ENCODE measurements around the gene PDGFA.

The PDGFA gene

DNA sequence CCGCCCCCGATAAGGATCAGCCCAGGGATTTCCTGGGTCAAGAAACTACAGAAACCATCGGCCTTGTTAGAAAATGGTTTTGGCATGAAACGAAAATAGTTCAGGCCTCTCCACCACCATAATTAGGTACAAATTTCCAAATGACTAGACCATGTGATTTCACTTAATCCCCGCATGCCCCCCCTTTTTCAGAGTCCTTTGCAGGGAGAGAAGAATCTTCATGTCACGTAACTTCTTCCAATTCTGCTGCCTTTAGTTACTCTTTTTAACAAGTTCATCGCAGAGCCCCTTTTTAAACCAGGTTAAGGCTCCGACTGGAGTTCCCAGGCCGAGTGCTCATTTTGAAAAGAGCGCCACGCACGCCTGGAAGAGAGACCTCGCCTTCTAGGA, 3.4 kb downstream of the PDGFA start:
- TF ChIP-seq, protein P1, sequence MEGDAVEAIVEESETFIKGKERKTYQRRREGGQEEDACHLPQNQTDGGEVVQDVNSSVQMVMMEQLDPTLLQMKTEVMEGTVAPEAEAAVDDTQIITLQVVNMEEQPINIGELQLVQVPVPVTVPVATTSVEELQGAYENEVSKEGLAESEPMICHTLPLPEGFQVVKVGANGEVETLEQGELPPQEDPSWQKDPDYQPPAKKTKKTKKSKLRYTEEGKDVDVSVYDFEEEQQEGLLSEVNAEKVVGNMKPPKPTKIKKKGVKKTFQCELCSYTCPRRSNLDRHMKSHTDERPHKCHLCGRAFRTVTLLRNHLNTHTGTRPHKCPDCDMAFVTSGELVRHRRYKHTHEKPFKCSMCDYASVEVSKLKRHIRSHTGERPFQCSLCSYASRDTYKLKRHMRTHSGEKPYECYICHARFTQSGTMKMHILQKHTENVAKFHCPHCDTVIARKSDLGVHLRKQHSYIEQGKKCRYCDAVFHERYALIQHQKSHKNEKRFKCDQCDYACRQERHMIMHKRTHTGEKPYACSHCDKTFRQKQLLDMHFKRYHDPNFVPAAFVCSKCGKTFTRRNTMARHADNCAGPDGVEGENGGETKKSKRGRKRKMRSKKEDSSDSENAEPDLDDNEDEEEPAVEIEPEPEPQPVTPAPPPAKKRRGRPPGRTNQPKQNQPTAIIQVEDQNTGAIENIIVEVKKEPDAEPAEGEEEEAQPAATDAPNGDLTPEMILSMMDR (IDR thresholded peaks at IDR 0.05; ENCODE audit: low read depth, low read length, poor library complexity, severe bottlenecking), result no peak
- TF ChIP-seq EZH2phosphoT487 (IDR thresholded peaks at IDR 0.05; ENCODE audit: borderline replicate concordance, low read length), result no peak

DNA sequence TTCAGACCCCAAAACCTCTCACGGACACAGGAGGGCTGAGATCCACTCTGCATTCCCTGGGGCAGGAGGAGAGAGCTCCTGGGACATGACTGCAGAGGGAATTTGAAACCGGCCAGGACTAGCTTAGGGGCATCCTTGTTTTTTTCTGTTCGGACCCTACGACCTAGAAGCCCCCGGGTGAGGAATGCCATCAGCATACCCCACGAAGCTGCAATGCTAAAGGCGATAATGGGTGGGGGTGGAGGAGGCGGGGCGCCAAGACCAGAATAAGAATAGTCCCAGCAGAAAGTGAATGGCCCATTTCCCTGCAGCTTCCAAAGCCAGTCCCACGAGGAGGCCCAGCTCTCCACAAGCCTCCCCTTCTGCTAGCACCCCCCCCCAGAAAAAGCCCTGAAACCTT, 4.0 kb downstream of the PDGFA start:
- Histone ChIP-seq H3K27ac (ENCODE audit: low read depth, low read length) (no peak overlapping the region), H3K4me3 (ENCODE audit: low read length) (no peak overlapping the region), H3K9me2 (replicated peaks; ENCODE audit: control insufficient read depth, low read length) (no peaks in the 10 kb centered on the region), H3K36me3 (ENCODE audit: control insufficient read depth, low read length) (no peaks in the 10 kb centered on the region), H3K27me3 (ENCODE audit: control insufficient read depth, low read length) (peaks cover 23% of the 10 kb centered on the region), H3K4me2 (ENCODE audit: low read length) (no peak overlapping the region), H3F3A (ENCODE audit: control insufficient read depth, insufficient read depth) (no peaks in the 10 kb centered on the region), H3K4me1 (ENCODE audit: control insufficient read depth, low read length) (no peaks in the 10 kb centered on the region), H4K20me1 (ENCODE audit: control insufficient read depth, insufficient read depth, low read depth, low read length) (no peaks in the 10 kb centered on the region), H3K79me2 (ENCODE audit: control insufficient read depth, low read length) (no peaks in the 10 kb centered on the region), H3K9me3 (ENCODE audit: control insufficient read depth, insufficient read depth, low read length) (no peaks in the 10 kb centered on the region)
- TF ChIP-seq, protein P1 (IDR thresholded peaks at IDR 0.05; ENCODE audit: low read depth, low read length, poor library complexity, severe bottlenecking), result no peak
- no peak for TF ChIP-seq EZH2phosphoT487 (IDR thresholded peaks at IDR 0.05; ENCODE audit: borderline replicate concordance, low read length)

More for the DNA sequence above, 3.4 kb downstream of the PDGFA start:
- Histone ChIP-seq H3F3A (ENCODE audit: control insufficient read depth, insufficient read depth) (no peaks in the 10 kb centered on the region), H3K36me3 (ENCODE audit: control insufficient read depth, low read length) (no peaks in the 10 kb centered on the region), H3K27ac (ENCODE audit: low read depth, low read length) (no peak overlapping the region), H3K4me2 (ENCODE audit: low read length) (no peak overlapping the region), H3K27me3 (ENCODE audit: control insufficient read depth, low read length) (peaks cover 27% of the 10 kb centered on the region), H4K20me1 (ENCODE audit: control insufficient read depth, insufficient read depth, low read depth, low read length) (no peaks in the 10 kb centered on the region), H3K9me2 (replicated peaks; ENCODE audit: control insufficient read depth, low read length) (no peaks in the 10 kb centered on the region), H3K9me3 (ENCODE audit: control insufficient read depth, insufficient read depth, low read length) (no peaks in the 10 kb centered on the region), H3K4me1 (ENCODE audit: control insufficient read depth, low read length) (no peaks in the 10 kb centered on the region; the same call in 1 of the 2 replicates), H3K79me2 (ENCODE audit: control insufficient read depth, low read length) (no peaks in the 10 kb centered on the region), H3K4me3 (ENCODE audit: low read length) (no peak overlapping the region)

DNA sequence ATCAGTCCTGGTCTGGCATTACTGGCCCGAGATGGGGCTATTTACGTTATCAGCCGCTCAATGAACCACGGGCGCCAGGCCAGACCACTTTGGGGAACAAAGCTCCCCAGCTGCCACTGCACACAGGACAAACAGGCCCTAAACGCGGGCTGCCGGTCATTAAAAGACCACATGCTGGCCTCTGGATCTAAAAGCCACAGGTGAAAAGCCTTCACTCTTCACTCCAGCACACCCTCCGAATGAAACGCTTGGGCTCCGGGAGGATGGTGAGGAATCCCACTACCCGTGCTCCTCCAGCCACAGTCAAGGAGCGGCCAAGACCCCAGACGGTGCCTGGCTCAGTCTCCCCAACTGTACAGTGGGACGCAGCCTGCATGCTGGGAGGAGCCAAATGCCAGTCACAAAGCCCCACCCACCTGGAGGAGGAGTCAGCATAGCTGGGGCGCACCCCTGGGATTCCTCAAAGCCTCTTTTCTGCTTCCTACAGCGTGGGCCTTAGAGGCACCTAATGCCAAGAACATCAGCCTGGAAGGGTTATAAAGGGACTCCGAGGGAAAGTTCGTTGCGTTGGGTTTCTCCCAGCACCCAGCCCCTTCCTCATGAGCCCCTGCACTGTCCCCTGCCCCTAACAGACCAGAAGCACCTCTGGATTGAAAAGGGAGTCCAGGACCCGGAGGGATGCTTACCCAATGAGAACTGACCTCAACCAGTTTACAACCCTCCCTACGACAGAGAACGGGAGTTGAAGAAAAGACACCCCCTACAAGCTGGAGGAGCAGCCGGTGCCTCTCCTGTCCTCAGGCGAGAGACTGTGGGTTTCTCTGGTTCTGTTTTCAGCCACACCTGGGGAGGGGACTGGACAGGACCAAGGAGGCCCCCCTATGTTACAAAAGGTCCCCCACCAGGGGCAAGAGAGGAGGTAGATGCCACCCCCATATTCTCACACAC, 4.7 kb downstream of the PDGFA start:
- no peak for TF ChIP-seq EZH2phosphoT487 (IDR thresholded peaks at IDR 0.05; ENCODE audit: borderline replicate concordance, low read length)
- TF ChIP-seq, protein P1 (IDR thresholded peaks at IDR 0.05; ENCODE audit: low read depth, low read length, poor library complexity, severe bottlenecking), result no peak
- H3K27ac ChIP-seq (ENCODE audit: low read depth, low read length), result no peak overlapping the region
- H4K20me1 ChIP-seq (ENCODE audit: control insufficient read depth, insufficient read depth, low read depth, low read length), result no peaks in the 10 kb centered on the region
- no peaks in the 10 kb centered on the region for H3F3A ChIP-seq (ENCODE audit: control insufficient read depth, insufficient read depth)
- H3K79me2 ChIP-seq (ENCODE audit: control insufficient read depth, low read length), result no peaks in the 10 kb centered on the region
- no peaks in the 10 kb centered on the region for H3K36me3 ChIP-seq (ENCODE audit: control insufficient read depth, low read length)
- H3K27me3 ChIP-seq (ENCODE audit: control insufficient read depth, low read length), result peaks cover 17% of the 10 kb centered on the region
- H3K4me3 ChIP-seq (ENCODE audit: low read length), result no peak overlapping the region
- no peaks in the 10 kb centered on the region for H3K4me1 ChIP-seq (ENCODE audit: control insufficient read depth, low read length)
- no peak overlapping the region for H3K4me2 ChIP-seq (ENCODE audit: low read length)
- no peaks in the 10 kb centered on the region for H3K9me2 ChIP-seq (replicated peaks; ENCODE audit: control insufficient read depth, low read length)
- no peaks in the 10 kb centered on the region for H3K9me3 ChIP-seq (ENCODE audit: control insufficient read depth, insufficient read depth, low read length)

Measured in DOHH2 (cell line).